Neuron (in vitro differentiated cells): ENCODE data around the gene MXD3.
"Not testable (repeated sequence)": the region's sequence is repeated elsewhere in the genome, so short reads cannot be mapped to it uniquely, and the experiment has no call there.

Experiments
- H2AFZ ChIP-seq: one replicate; pipeline ENCODE4 v1.6.1; 2013; ENCODE audit warnings: low read depth, mild to moderate bottlenecking, inconsistent platforms, low read length, moderate library complexity
- H3K27me3 ChIP-seq: one replicate; pipeline ENCODE4 v1.6.1; 2013; ENCODE audit warnings: low read length; ENCODE audit not compliant: insufficient read depth
- H3K36me3 ChIP-seq: one replicate; pipeline ENCODE4 v1.6.1; 2013; ENCODE audit warnings: low read length; ENCODE audit not compliant: insufficient read depth
- H3K4me1 ChIP-seq: one replicate; pipeline ENCODE4 v1.6.1; 2013; ENCODE audit warnings: low read length; ENCODE audit not compliant: insufficient read depth
- H3K4me3 ChIP-seq: 2 replicates; pipeline ENCODE4 v1.5.1; 2013; ENCODE audit warnings: mild to moderate bottlenecking, low read length, moderate library complexity
- H3K9me3 ChIP-seq: one replicate; pipeline ENCODE4 v1.6.1; 2013; ENCODE audit warnings: low read length

The MXD3 gene

GRCh38 chr5:177310757-177311391 is 824 bp downstream of the MXD3 start:
- Histone ChIP-seq H3K27me3 (no peaks in the 10 kb centered on the region), H3K4me3 (peak overlapping the region; percentile 68), H3K9me3 (no peaks in the 10 kb centered on the region), H3K36me3 (peaks cover 28% of the 10 kb centered on the region), H3K4me1 (peaks cover 22% of the 10 kb centered on the region), H2AFZ (no peak overlapping the region)

GRCh38 chr5:177310332-177310731 is 1.4 kb downstream of the MXD3 start:
- Histone ChIP-seq H3K9me3 (no peaks in the 10 kb centered on the region), H3K27me3 (no peaks in the 10 kb centered on the region), H3K36me3 (peaks cover 34% of the 10 kb centered on the region), H2AFZ (no peak overlapping the region), H3K4me1 (peaks cover 22% of the 10 kb centered on the region), H3K4me3 (peak overlapping the region; percentile 68)

DNA sequence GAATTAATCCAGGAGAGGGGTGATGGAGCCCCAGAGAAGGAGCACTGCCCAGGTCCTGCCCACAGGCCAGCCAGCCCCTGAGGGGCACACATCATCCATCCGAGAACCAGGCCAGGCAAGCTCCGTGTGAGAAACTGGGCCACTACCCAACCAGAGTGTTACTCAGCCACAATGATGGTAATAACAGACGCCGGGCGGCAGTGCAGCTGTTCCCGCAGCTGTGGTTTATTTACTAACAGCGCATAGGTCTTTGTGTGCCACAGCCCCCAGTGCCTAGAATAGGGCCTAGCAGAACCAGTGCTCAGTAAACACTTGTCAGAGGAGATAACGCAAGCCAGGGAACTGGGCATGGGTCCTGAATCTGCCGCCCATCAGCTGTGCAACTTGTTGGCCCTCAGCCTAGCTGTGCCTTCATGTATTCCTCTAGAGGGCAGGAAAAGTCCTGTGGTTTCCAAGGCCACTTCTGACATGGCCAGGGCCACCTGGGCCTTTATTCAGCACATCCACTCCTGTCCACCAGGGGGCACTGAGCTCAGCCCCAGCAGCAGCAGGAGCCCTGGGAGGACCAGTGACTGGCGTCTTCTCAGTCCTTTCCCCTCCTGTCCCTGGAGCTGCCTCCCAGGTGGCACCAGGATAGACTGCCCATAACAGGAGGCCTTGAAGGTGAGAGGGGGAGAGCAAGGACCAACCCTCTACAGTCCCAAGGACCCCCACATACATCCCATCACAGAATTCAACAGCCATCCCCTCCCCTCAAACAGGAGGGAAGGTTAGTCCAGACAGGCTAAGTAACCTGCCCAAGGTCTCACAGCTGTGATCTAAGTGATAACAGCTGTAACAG is 2.1 kb downstream of the MXD3 start:
- Histone ChIP-seq H3K4me1 (peaks cover 28% of the 10 kb centered on the region), H3K36me3 (peaks cover 38% of the 10 kb centered on the region), H3K4me3 (peak overlapping the region; percentile 68), H3K9me3 (no peaks in the 10 kb centered on the region), H2AFZ (no peak overlapping the region), H3K27me3 (no peaks in the 10 kb centered on the region)

GRCh38 chr5:177308740-177309139 is 3.0 kb downstream of the MXD3 start:
- Histone ChIP-seq H3K4me3 (no peak overlapping the region), H3K36me3 (peaks cover 38% of the 10 kb centered on the region), H3K9me3 (no peaks in the 10 kb centered on the region), H3K4me1 (peaks cover 34% of the 10 kb centered on the region), H3K27me3 (no peaks in the 10 kb centered on the region), H2AFZ (no peak overlapping the region)

DNA sequence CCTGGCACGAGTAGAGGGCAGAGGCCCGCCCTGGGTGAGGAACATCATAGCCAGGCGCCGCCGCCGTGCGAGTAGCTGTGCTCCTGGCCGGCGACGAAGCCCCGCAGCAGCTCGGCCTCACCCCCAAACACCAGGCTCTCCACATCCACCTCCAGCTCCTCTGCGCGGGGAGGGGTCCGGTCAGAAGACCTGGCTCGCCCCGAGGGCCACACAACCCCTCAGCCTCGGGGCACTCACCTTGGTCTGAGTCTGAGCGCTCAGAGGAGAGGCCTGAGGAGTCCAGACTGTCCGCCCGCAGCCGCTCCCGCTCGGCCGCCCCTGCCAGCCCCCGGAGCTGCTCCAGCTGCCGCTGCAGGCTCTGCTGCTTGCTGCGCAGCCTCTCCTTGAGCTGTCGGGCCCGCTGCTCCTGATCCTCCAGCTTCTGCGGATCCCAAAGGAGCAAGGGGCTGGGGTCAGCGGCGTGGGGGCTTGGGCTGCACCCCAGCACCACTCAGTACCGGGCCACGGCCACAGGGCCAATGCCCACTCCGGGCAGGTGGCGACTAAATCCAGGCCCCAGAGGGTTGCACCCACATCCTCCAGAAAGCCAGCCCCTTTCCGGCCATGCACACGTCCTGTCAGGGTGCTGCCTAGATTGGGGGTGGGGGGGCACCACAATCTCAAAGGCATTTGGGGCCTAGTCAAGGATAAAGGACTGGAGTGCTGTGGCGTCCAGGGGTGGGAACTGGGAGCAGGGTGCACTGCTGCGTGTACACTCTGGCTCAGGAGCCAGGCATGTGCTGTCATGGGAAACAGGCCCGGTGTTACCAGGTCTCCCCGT is 3.9 kb downstream of the MXD3 start:
- Histone ChIP-seq H3K4me3 (no peak overlapping the region), H3K27me3 (no peaks in the 10 kb centered on the region), H2AFZ (no peak overlapping the region), H3K9me3 (no peaks in the 10 kb centered on the region), H3K4me1 (peaks cover 32% of the 10 kb centered on the region), H3K36me3 (peaks cover 38% of the 10 kb centered on the region)

DNA sequence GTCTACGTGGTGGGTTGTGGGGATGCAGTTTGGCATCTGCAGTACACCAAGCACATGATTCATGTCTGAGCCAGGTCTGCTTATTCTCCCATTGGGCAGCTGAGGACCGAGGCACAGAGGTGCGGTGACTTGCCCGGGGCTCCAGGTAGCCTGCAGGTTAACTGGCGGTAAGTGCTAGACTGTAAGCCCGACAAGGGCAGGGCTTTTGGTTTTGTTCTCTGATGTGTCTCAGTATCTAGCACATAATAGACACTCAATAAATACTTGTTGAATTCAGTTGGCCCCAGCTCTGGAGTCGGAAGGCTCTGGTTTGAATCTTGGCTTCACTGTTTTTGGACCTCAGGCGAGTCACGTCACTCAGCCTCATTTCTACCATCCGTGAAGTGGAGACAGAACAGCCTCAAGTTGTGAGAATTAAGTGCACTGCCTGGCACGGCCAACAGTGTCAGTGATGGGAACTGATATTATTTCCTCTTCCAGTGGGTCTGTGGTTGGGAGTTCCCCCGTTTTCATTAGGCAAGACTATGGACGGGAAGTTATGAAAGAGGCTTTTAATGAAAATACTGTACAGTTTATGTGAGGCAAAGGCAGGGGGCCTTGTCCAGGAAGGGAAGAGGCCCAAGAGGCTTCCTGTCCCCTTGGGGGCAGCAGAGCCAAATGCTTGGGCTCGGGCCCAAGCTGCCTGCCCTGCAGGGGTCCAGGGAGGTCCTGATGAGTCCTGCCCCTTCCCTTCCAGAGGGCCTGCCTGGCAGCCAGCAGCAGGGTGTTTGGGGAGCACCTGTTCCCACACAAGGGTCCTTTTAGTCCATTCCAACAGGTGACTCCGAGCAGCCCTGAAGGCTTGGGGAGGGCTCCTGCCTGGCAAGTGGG is 4.8 kb downstream of the MXD3 start:
- no peak overlapping the region for H3K4me3 ChIP-seq
- H3K27me3 ChIP-seq = no peaks in the 10 kb centered on the region
- peaks cover 35% of the 10 kb centered on the region for H3K4me1 ChIP-seq
- H3K36me3 ChIP-seq = peaks cover 42% of the 10 kb centered on the region
- H2AFZ ChIP-seq = no peak overlapping the region
- H3K9me3 ChIP-seq = no peaks in the 10 kb centered on the region

- not testable (repeated sequence) for H3K27me3 ChIP-seq, H3K4me3 ChIP-seq, H3K9me3 ChIP-seq, H2AFZ ChIP-seq
- peaks cover 49% of the 10 kb centered on the region for H3K36me3 ChIP-seq
- peaks cover 32% of the 10 kb centered on the region for H3K4me1 ChIP-seq
Measured at GRCh38 chr5:177306103-177306640, 5.5 kb downstream of the MXD3 start.

GRCh38 chr5:177304392-177305119 is 7.1 kb downstream of the MXD3 start:
- H3K9me3 ChIP-seq = no peaks in the 10 kb centered on the region
- H2AFZ ChIP-seq = no peak overlapping the region
- H3K27me3 ChIP-seq = no peaks in the 10 kb centered on the region
- H3K36me3 ChIP-seq = peaks cover 52% of the 10 kb centered on the region
- peak overlapping the region; percentile 68 for H3K4me3 ChIP-seq
- peaks cover 19% of the 10 kb centered on the region for H3K4me1 ChIP-seq

- Histone ChIP-seq H2AFZ (peak overlapping the region; percentile 84), H3K4me1 (peaks cover 19% of the 10 kb centered on the region), H3K27me3 (no peaks in the 10 kb centered on the region), H3K9me3 (no peaks in the 10 kb centered on the region), H3K4me3 (peak overlapping the region; percentile 68), H3K36me3 (peaks cover 46% of the 10 kb centered on the region)
Measured at GRCh38 chr5:177303925-177304391, 7.7 kb downstream of the MXD3 start.

- H3K36me3 ChIP-seq = peaks cover 42% of the 10 kb centered on the region
- peak within 1 kb of the TSS; percentile 68 for H3K4me3 ChIP-seq
- peaks cover 19% of the 10 kb centered on the region for H3K4me1 ChIP-seq
- peak within 1 kb of the TSS; percentile 84 for H2AFZ ChIP-seq
- H3K27me3 ChIP-seq = no peaks in the 10 kb centered on the region
- no peaks in the 10 kb centered on the region for H3K9me3 ChIP-seq
Measured at GRCh38 chr5:177303121-177303924, 8.4 kb downstream of the MXD3 start, which contains the start of the genes PRELID1 and RAB24. PRELID1 (plus strand) TSS chr5:177303799; CDS start chr5:177303986, 187 bp downstream. RAB24 (minus strand) TSS chr5:177303719; CDS start chr5:177303288, 431 bp downstream.
